Tibial nerve (tissue), 4 donors: ENCODE results near the gene FAM234A. TPM values are rescaled to one million over a fixed set of nuclear protein-coding genes. Genes with fewer than 3 reads are reported as not detected.
"Not testable (repeated sequence)": the region's sequence is repeated elsewhere in the genome, so short reads cannot be mapped to it uniquely, and the experiment has no call there.

ENCODE experiments used
- DNase-seq, 2 donors: peaks; one replicate each; pipeline ENCODE4 v3.0.0-alpha.2; 2019; ENCODE audit warnings: low spot score in 2 of 2
- H3K27ac ChIP-seq, 4 donors: fragments of 200-600 bp; sonication (generic) in 3 of 4; one replicate each; pipeline ENCODE4 v1.5.1; 2017 to 2019; ENCODE audit warnings: mild to moderate bottlenecking in 1 of 4
- H3K27me3 ChIP-seq, 2 donors: fragments of 200-600 bp; sonication (generic) in 1 of 2; one replicate each; pipeline versions ENCODE4 v1.5.1 to v1.6.0; 2017 to 2019
- H3K36me3 ChIP-seq, 3 donors: fragments of 200-600 bp; sonication (generic); one replicate each; pipeline ENCODE4 v1.5.1; 2018 to 2019
- H3K4me1 ChIP-seq, 4 donors: fragments of 200-600 bp; sonication (generic) in 3 of 4; one replicate each; pipeline ENCODE4 v1.5.1; 2017 to 2019
- H3K4me3 ChIP-seq, 4 donors: fragments of 200-600 bp; sonication (generic) in 3 of 4; one replicate each; pipeline ENCODE4 v1.5.1; 2017 to 2019; ENCODE audit warnings: mild to moderate bottlenecking in 1 of 4, moderate library complexity in 1 of 4
- H3K9me3 ChIP-seq, 4 donors: fragments of 200-600 bp; sonication (generic) in 3 of 4; one replicate each; pipeline ENCODE4 v1.5.1; 2017 to 2019
- EP300 ChIP-seq, 2 donors: sonication (generic); formaldehyde crosslinking; IDR thresholded peaks; one replicate each; pipeline ENCODE4 v1.6.1; 2017; ENCODE audit warnings: antibody characterized with exemption in 2 of 2, mild to moderate bottlenecking in 1 of 2
- POLR2A ChIP-seq, 2 donors: fragments of 450-650 bp; IDR thresholded peaks; one replicate each; pipeline ENCODE4 v1.6.1; 2017; ENCODE audit warnings: antibody characterized with exemption in 2 of 2, mild to moderate bottlenecking in 2 of 2, moderate library complexity in 2 of 2
- WGBS, 2 donors: methylation state at CpG; one replicate each; pipeline ENCODE4 v1.1.5; 2018; 5-methylcytosine and 5-hydroxymethylcytosine counted together
- total RNA-seq, 4 donors: library from RNA; depleted of rRNA; stranded (reverse); fragments of >200 nt; gene quantifications; one replicate each; pipeline ENCODE4 v1.1.0, GENCODE V29; 2016
- TF ChIP-seq, protein P1 (sequence below), 5 experiments: fragments of 200-600 bp in 3 of 5; fragments of 450-650 bp in 2 of 5; sonication (generic) in 3 of 5; IDR thresholded peaks; one replicate each; pipeline ENCODE4 v1.5.1; 2016 to 2019; ENCODE audit warnings: antibody characterized with exemption in 5 of 5, mild to moderate bottlenecking in 3 of 5, moderate library complexity in 2 of 5

Gene FAM234A
- total RNA-seq, 4 donors from 2014 or later = 73.5 to 192 (median 99.0) TPM

DNA sequence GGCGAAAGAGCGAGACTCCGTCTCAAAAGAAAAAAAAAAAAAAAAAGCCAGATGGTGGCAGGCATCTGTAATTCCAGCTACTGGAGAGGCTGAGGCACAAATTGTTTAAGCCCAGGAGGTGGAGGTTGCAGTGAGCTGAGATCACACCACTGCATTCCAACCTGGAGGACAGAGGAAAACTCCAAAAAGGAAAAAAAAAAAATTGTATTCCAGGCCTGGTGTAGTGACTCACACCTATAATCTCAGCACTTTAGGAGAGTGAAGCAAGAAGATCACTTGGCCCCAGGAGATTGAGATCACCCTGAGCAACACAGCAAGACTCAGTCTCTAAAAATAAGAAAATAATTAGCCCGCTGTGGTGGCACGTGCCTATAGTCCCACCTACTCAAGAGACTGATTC, 34.2 kb upstream of the FAM234A start:
- Histone ChIP-seq H3K27me3 (no peaks in the 10 kb centered on the region), H3K9me3 (no peaks in the 10 kb centered on the region), H3K4me1 (no peaks in the 10 kb centered on the region), H3K27ac (no peak overlapping the region), H3K4me3 (no peak overlapping the region), H3K36me3 (peaks cover 7 to 97% (median 34%) of the 10 kb centered on the region in 3 donors)
- TF ChIP-seq, protein P1, sequence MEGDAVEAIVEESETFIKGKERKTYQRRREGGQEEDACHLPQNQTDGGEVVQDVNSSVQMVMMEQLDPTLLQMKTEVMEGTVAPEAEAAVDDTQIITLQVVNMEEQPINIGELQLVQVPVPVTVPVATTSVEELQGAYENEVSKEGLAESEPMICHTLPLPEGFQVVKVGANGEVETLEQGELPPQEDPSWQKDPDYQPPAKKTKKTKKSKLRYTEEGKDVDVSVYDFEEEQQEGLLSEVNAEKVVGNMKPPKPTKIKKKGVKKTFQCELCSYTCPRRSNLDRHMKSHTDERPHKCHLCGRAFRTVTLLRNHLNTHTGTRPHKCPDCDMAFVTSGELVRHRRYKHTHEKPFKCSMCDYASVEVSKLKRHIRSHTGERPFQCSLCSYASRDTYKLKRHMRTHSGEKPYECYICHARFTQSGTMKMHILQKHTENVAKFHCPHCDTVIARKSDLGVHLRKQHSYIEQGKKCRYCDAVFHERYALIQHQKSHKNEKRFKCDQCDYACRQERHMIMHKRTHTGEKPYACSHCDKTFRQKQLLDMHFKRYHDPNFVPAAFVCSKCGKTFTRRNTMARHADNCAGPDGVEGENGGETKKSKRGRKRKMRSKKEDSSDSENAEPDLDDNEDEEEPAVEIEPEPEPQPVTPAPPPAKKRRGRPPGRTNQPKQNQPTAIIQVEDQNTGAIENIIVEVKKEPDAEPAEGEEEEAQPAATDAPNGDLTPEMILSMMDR (IDR thresholded peaks at IDR 0.05) = no peak
- TF ChIP-seq POLR2A (IDR thresholded peaks at IDR 0.05) = no peak
- no peak for TF ChIP-seq EP300 (IDR thresholded peaks at IDR 0.05)
- DNase-seq = no peak
- 89 to 93% methylated on average over 5 of the region's 5 CpGs for WGBS, 2 donors

DNA sequence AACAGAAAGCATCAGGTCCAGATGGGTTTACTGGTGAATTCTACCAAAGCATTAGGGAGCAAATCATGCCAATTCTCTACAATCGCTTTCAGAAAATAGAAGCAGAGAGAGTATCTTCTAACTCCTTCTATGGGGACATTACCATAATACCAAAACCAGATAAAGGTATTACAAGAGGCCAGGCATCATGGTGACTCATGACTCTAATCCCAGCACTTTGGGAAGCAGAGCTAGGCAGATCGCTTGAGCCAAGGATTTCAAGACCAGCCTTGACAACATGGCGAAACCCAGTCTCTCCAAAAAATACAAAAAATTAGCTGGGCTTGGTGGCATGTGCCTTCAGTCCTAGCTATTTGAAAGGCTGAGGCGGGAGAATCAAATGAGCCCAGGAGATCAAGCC, 31.4 kb upstream of the FAM234A start:
- Histone ChIP-seq H3K9me3 (no peaks in the 10 kb centered on the region), H3K27ac (no peak overlapping the region)

GRCh38 chr16:204046-204445, 30.6 kb upstream of the FAM234A start:
- peaks cover 3 to 97% (median 38%) of the 10 kb centered on the region in 3 donors for H3K36me3 ChIP-seq
- not testable (repeated sequence) for H3K4me1 ChIP-seq, H3K9me3 ChIP-seq, H3K4me3 ChIP-seq, H3K27me3 ChIP-seq, DNase-seq, H3K27ac ChIP-seq
- 93 to 98% methylated on average over 9 of the region's 9 CpGs for WGBS, 2 donors

More for the DNA sequence above, 31.4 kb upstream of the FAM234A start:
- WGBS, 2 donors = 98 to 99% methylated on average over 4 of the region's 4 CpGs
- H3K27me3 ChIP-seq = no peaks in the 10 kb centered on the region
- no peak for TF ChIP-seq POLR2A (IDR thresholded peaks at IDR 0.05)
- TF ChIP-seq, protein P1 (IDR thresholded peaks at IDR 0.05) = no peak
- no peak for TF ChIP-seq EP300 (IDR thresholded peaks at IDR 0.05)
- H3K36me3 ChIP-seq = peaks cover 10 to 97% (median 40%) of the 10 kb centered on the region in 3 donors
- no peaks in the 10 kb centered on the region for H3K4me1 ChIP-seq
- H3K4me3 ChIP-seq = no peak overlapping the region
- no peak for DNase-seq

GRCh38 chr16:209359-209758, 25.3 kb upstream of the FAM234A start:
- not testable (repeated sequence) for H3K9me3 ChIP-seq, H3K4me3 ChIP-seq, H3K27me3 ChIP-seq, DNase-seq, H3K27ac ChIP-seq, H3K4me1 ChIP-seq
- 83 to 86% methylated on average over 4 of the region's 4 CpGs for WGBS, 2 donors
- H3K36me3 ChIP-seq = peaks cover 3 to 98% (median 29%) of the 10 kb centered on the region in 3 donors

DNA sequence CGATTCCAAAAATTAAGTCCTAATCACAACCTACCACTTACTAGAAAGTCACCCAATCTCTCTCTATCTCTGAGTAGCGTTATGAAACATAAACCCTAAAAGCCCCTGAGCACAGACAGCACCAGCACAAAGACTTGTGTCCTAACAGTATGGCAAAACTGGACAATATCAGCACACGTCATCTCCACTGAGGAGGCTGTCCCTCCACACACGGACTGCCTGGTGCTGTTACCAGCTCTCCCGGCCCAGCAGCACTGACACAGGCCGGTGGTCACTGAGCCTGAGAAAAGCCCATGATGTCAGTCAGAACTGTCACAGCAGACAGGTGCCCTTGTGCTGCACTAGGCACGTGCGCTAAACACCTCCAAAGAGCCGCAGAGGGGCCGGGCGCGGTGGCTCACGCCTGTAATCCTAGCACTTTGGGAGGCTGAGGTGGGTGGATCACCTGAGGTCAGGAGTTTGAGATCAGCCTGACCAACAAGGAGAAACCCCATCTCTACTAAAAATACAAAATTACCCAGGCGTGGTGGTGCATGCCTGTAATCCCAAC, 22.9 kb upstream of the FAM234A start:
- 88 to 90% methylated on average over 14 of the region's 14 CpGs for WGBS, 2 donors
- not testable (repeated sequence) for DNase-seq, H3K27ac ChIP-seq, H3K4me3 ChIP-seq, H3K27me3 ChIP-seq, H3K9me3 ChIP-seq, H3K4me1 ChIP-seq
- H3K36me3 ChIP-seq = peaks cover 0 to 98% (median 16%) of the 10 kb centered on the region in 3 donors

DNA sequence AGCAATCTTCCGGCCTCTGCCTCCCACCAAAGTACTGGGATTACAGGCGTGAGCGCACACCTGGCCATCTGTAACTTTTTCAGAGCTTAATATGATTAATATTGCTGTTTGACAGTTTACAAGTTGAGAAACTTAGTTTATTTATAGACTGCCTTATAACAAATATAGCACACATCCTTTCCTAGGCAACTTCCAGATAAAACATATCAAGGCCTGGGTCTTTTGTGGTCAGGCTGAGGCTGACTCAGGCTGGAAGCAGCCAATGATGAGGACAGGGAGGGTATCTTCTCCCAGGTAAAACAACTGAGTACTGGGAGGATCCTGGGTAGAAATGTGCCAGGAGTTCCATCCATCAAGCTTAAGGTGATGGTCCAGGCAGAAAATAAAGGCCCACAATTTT, 21.6 kb upstream of the FAM234A start:
- WGBS, 2 donors = 91 to 95% methylated on average over 3 of the region's 3 CpGs
- Histone ChIP-seq H3K4me1 (no peaks in the 10 kb centered on the region), H3K9me3 (no peaks in the 10 kb centered on the region), H3K27ac (no peak overlapping the region), H3K36me3 (peaks cover 0 to 98% (median 6%) of the 10 kb centered on the region in 3 donors), H3K27me3 (no peaks in the 10 kb centered on the region), H3K4me3 (no peak overlapping the region)
- no peak for DNase-seq
- TF ChIP-seq, protein P1 (IDR thresholded peaks at IDR 0.05) = no peak
- no peak for TF ChIP-seq POLR2A (IDR thresholded peaks at IDR 0.05)
- TF ChIP-seq EP300 (IDR thresholded peaks at IDR 0.05) = no peak

DNA sequence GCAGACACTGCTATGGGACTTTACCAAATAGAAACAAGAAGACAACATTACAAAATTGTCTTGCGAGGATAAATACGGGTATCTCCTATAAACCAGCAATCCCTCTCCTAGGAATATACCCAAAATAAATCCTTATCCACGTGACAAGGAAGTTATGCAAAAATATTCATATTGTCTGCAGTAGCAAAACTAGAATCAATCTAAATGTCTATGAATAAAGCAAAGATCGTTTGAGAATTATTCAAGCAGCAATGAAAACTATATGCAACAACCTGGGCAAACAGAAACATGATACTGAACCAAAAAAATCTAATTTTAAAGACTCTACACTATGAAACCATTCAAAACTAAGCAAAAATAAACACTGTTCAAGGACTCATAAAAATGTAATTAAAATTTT, 14.6 kb upstream of the FAM234A start:
- H3K4me3 ChIP-seq = no peak overlapping the region
- no peak overlapping the region for H3K27ac ChIP-seq
- DNase-seq = no peak
- peaks cover 0 to 100% (median 17%) of the 10 kb centered on the region in 3 donors for H3K36me3 ChIP-seq
- 64 to 72% methylated on average over 4 of the region's 4 CpGs for WGBS, 2 donors
- no peaks in the 10 kb centered on the region for H3K27me3 ChIP-seq
- TF ChIP-seq POLR2A (IDR thresholded peaks at IDR 0.05) = no peak
- no peak for TF ChIP-seq EP300 (IDR thresholded peaks at IDR 0.05)
- TF ChIP-seq, protein P1 (IDR thresholded peaks at IDR 0.05) = no peak
- no peaks in the 10 kb centered on the region for H3K9me3 ChIP-seq
- no peaks in the 10 kb centered on the region for H3K4me1 ChIP-seq
